Fibroblast of skin of left biceps (primary cell): Measurements from ENCODE around the gene WDR5B.
A peak's percentile ranks its signal among the peaks of the same experiment; 100 is the strongest.

Source experiments
- DNase-seq, 2 experiments: peaks; one replicate each; pipeline ENCODE4 v3.0.0-alpha.2; 2013; ENCODE audit warnings: low read depth in 2 of 2

WDR5B gene

GRCh38 chr3:122409446-122409845 is 6.4 kb downstream of the WDR5B start:
- DNase-seq: no peak

- no peak for DNase-seq
Measured at GRCh38 chr3:122407946-122408345, 7.9 kb downstream of the WDR5B start.

- DNase-seq: no peak
Measured at GRCh38 chr3:122406198-122406597, 9.7 kb downstream of the WDR5B start.

- no peak for DNase-seq
Measured at GRCh38 chr3:122405015-122405414, 10.8 kb downstream of the WDR5B start.

- DNase-seq: no peak
Measured at GRCh38 chr3:122403489-122403888, 12.4 kb downstream of the WDR5B start.

GRCh38 chr3:122398920-122399319 is 16.9 kb downstream of the WDR5B start:
- no peak for DNase-seq

GRCh38 chr3:122397201-122397600 is 18.7 kb downstream of the WDR5B start:
- no peak for DNase-seq

- DNase-seq: no peak
Measured at GRCh38 chr3:122396511-122396910, 19.4 kb downstream of the WDR5B start.

- DNase-seq: no peak
Measured at GRCh38 chr3:122395582-122395981, 20.3 kb downstream of the WDR5B start.

GRCh38 chr3:122394173-122394572 is 21.7 kb downstream of the WDR5B start:
- DNase-seq: no peak

GRCh38 chr3:122392868-122393844 is 22.7 kb downstream of the WDR5B start:
- DNase-seq: no peak

GRCh38 chr3:122391681-122392446 is 24.0 kb downstream of the WDR5B start:
- DNase-seq: no peak

GRCh38 chr3:122390665-122391064 is 25.2 kb downstream of the WDR5B start:
- DNase-seq: no peak

GRCh38 chr3:122389892-122390291 is 26.0 kb downstream of the WDR5B start:
- DNase-seq: no peak

GRCh38 chr3:122389197-122389596 is 26.7 kb downstream of the WDR5B start:
- no peak for DNase-seq

GRCh38 chr3:122387709-122388108 is 28.2 kb downstream of the WDR5B start:
- DNase-seq: no peak

- peak; percentile 47 to 69 for DNase-seq
Measured at GRCh38 chr3:122383771-122384697, 31.8 kb downstream of the WDR5B start, which contains the start of gene FAM162A. TSS of gene FAM162A (plus strand) at chr3:122384182. CDS start at chr3:122384266, 84 bp downstream.

GRCh38 chr3:122382888-122383666 is 32.8 kb downstream of the WDR5B start, which contains the start of gene MIX23:
TSS of gene MIX23 (minus strand) at chr3:122383231. CDS start at chr3:122383224, 7 bp downstream.
- DNase-seq: peak; percentile 62 to 64

- no peak for DNase-seq
Measured at GRCh38 chr3:122377975-122378374, 37.9 kb downstream of the WDR5B start.

- DNase-seq: no peak
Measured at GRCh38 chr3:122374034-122374433, 41.8 kb downstream of the WDR5B start.

GRCh38 chr3:122366379-122366749 is 49.5 kb downstream of the WDR5B start:
- no peak for DNase-seq
